GM19452 (cell line): ENCODE results near the gene HEATR1.
"Not testable (repeated sequence)": the region's sequence is repeated elsewhere in the genome, so short reads cannot be mapped to it uniquely, and the experiment has no call there.

Source experiments
- ATAC-seq: cut with Tn5 transposase; IDR thresholded peaks from one replicate; pipeline ENCODE4 v1.9.1; 2021; ENCODE audit not compliant: unreplicated experiment

Gene HEATR1

GRCh38 chr1:236589531-236589930, 14.8 kb downstream of the HEATR1 start:
- no peak for ATAC-seq

- no peak for ATAC-seq
Measured at GRCh38 chr1:236581528-236581927, 22.8 kb downstream of the HEATR1 start.

- ATAC-seq, result not testable (repeated sequence)
Measured at GRCh38 chr1:236580404-236580803, 23.9 kb downstream of the HEATR1 start.

- no peak for ATAC-seq
Measured at GRCh38 chr1:236578661-236579060, 25.7 kb downstream of the HEATR1 start.

- not testable (repeated sequence) for ATAC-seq
Measured at GRCh38 chr1:236577041-236577440, 27.3 kb downstream of the HEATR1 start.

- ATAC-seq, result no peak
Measured at GRCh38 chr1:236576004-236576403, 28.3 kb downstream of the HEATR1 start.

GRCh38 chr1:236575523-236575922, 28.8 kb downstream of the HEATR1 start:
- no peak for ATAC-seq

GRCh38 chr1:236568285-236568894, 35.9 kb downstream of the HEATR1 start:
- no peak for ATAC-seq

- no peak for ATAC-seq
Measured at GRCh38 chr1:236565530-236565929, 38.8 kb downstream of the HEATR1 start.

GRCh38 chr1:236561976-236562375, 42.3 kb downstream of the HEATR1 start:
- ATAC-seq, result no peak

GRCh38 chr1:236560213-236560771, 44.0 kb downstream of the HEATR1 start:
- ATAC-seq, result no peak

- no peak for ATAC-seq
Measured at GRCh38 chr1:236558846-236559245, 45.5 kb downstream of the HEATR1 start.

- no peak for ATAC-seq
Measured at GRCh38 chr1:236558081-236558480, 46.2 kb downstream of the HEATR1 start.

- ATAC-seq, result no peak
Measured at GRCh38 chr1:236556606-236557005, 47.7 kb downstream of the HEATR1 start.

GRCh38 chr1:236553370-236553769, 50.9 kb downstream of the HEATR1 start:
- no peak for ATAC-seq

GRCh38 chr1:236552901-236553300, 51.4 kb downstream of the HEATR1 start:
- ATAC-seq, result no peak

GRCh38 chr1:236552096-236552495, 52.2 kb downstream of the HEATR1 start:
- ATAC-seq, result no peak

- ATAC-seq, result no peak
Measured at GRCh38 chr1:236550961-236551851, 53.1 kb downstream of the HEATR1 start.

GRCh38 chr1:236548452-236548851, 55.9 kb downstream of the HEATR1 start:
- no peak for ATAC-seq

GRCh38 chr1:236545621-236546169, 58.6 kb downstream of the HEATR1 start:
- no peak for ATAC-seq

- ATAC-seq, result no peak
Measured at GRCh38 chr1:236543065-236543669, 61.1 kb downstream of the HEATR1 start.
